ENCODE measurements around the gene C16orf74.

C16orf74 gene

DNA sequence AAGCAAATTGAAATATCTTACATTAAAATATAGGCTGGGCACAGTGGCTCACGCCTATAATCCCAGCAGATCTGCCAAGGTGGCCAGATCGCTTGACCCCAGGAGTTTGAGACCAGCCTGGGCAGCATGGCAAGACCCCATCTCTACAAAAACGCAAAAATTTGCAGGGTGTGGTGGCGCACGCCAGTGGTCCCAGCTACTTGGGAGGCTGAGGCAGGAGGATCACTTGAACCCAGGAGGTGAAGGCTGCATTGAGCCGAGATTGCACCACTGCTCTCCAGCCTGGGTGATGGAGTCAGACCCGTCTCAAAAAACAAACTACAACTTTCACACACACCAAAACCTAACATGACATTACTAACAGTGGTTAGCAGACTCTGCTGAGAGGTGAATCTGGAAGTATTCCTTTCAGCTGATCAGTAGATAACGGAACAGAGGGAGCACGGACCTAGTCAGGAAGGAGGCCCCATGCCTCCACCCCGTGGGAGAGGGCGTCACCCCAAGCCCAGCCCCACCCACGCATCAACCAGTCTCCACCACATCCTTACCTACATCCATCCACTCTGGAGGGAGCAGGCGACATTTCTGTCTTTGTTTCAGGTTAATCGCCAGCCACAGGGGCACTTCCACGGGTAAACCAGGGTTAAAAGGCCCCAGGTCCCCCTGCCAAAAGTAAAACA lies 63.8 kb downstream of the C16orf74 start:
- Mint-ChIP-seq H3K9me3 (no peaks in the 10 kb centered on the region), H3K36me3 (ENCODE audit: low read depth) (peaks cover 21% of the 10 kb centered on the region), H3K27me3 (ENCODE audit: low read depth, poor library complexity) (peaks cover 28% of the 10 kb centered on the region), H3K4me1 (peaks cover 36% of the 10 kb centered on the region), H3K27ac (no peak overlapping the region), H3K4me3 (peak overlapping the region; percentile 79)
- no peak for DNase-seq
- no peak for TF ChIP-seq CTCF (IDR thresholded peaks at IDR 0.05)

GRCh38 chr16:85685251-85685650 lies 65.6 kb downstream of the C16orf74 start:
- peaks cover 40% of the 10 kb centered on the region for H3K4me1 Mint-ChIP-seq
- no peak for TF ChIP-seq CTCF (IDR thresholded peaks at IDR 0.05)
- no peak overlapping the region for H3K27ac Mint-ChIP-seq
- peaks cover 16% of the 10 kb centered on the region for H3K27me3 Mint-ChIP-seq (ENCODE audit: low read depth, poor library complexity)
- peaks cover 21% of the 10 kb centered on the region for H3K36me3 Mint-ChIP-seq (ENCODE audit: low read depth)
- no peaks in the 10 kb centered on the region for H3K9me3 Mint-ChIP-seq
- no peak overlapping the region for H3K4me3 Mint-ChIP-seq
- no peak for DNase-seq

DNA sequence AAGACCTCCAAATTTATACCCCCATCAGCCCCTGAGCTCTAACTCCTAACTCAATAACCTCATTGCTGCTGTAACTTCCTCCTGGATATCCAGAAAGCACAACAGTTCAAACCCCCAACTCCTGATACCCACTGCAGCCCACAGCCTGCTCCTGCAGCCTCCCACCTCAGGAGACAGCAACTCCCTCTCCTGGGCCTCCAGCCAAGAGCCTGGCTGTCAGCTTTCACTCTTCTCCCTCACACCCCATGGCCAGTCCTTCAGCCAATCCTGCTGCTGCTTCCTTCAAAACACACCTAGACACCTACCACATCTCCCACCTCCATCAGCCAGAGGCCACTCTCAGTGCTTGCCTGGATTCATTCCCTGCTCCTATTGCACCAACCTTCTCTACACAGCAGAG lies 67.5 kb downstream of the C16orf74 start:
- Mint-ChIP-seq H3K4me3 (peak overlapping the region; percentile 30), H3K27me3 (ENCODE audit: low read depth, poor library complexity) (peaks cover 3% of the 10 kb centered on the region), H3K4me1 (peaks cover 34% of the 10 kb centered on the region), H3K27ac (peak overlapping the region; percentile 2), H3K9me3 (no peaks in the 10 kb centered on the region), H3K36me3 (ENCODE audit: low read depth) (peaks cover 27% of the 10 kb centered on the region)
- no peak for DNase-seq
- no peak for TF ChIP-seq CTCF (IDR thresholded peaks at IDR 0.05)

GRCh38 chr16:85682516-85682915 lies 68.4 kb downstream of the C16orf74 start:
- Mint-ChIP-seq H3K9me3 (no peaks in the 10 kb centered on the region), H3K27me3 (ENCODE audit: low read depth, poor library complexity) (peaks cover 3% of the 10 kb centered on the region), H3K36me3 (ENCODE audit: low read depth) (peaks cover 28% of the 10 kb centered on the region), H3K27ac (no peak overlapping the region), H3K4me1 (peaks cover 32% of the 10 kb centered on the region), H3K4me3 (no peak overlapping the region)
- TF ChIP-seq CTCF (IDR thresholded peaks at IDR 0.05), result no peak
- DNase-seq, result no peak

GRCh38 chr16:85681255-85681654 lies 69.6 kb downstream of the C16orf74 start:
- peaks cover 22% of the 10 kb centered on the region for H3K36me3 Mint-ChIP-seq (ENCODE audit: low read depth)
- peak overlapping the region; percentile 10 for H3K27ac Mint-ChIP-seq
- DNase-seq, result no peak
- H3K9me3 Mint-ChIP-seq, result no peaks in the 10 kb centered on the region
- H3K4me3 Mint-ChIP-seq, result no peak overlapping the region
- no peak for TF ChIP-seq CTCF (IDR thresholded peaks at IDR 0.05)
- H3K27me3 Mint-ChIP-seq (ENCODE audit: low read depth, poor library complexity), result peaks cover 3% of the 10 kb centered on the region
- peaks cover 22% of the 10 kb centered on the region for H3K4me1 Mint-ChIP-seq

DNA sequence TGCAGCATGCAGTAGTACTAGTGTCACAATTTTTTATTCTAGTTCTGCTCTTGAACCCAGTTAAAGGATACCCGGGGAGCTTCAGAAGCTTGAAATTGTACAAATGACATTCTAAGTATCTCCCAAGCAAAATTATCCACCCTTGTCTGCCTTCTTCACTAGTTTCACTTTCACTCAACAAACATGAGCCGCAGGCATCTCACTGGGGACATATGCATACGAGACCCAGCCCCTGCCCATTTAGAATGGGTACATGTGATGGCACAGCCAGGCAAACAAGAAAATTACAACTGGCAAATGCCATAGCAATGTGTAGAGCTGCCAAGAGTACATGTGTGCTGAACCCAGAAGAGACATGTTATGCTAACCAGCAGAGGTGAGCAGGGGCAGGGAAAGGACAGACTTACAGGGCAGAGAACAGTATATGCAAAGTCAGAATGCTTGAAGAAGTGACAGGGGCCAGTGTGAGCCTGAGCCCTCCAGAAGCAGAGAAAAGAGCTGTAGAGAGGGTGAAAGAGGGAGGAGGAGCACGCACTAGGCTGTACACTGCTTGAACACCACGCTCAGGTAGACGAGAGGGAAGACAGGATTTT lies 70.4 kb downstream of the C16orf74 start:
- peaks cover 18% of the 10 kb centered on the region for H3K4me1 Mint-ChIP-seq
- no peak overlapping the region for H3K4me3 Mint-ChIP-seq
- H3K27me3 Mint-ChIP-seq (ENCODE audit: low read depth, poor library complexity), result peaks cover 3% of the 10 kb centered on the region
- no peak overlapping the region for H3K27ac Mint-ChIP-seq
- TF ChIP-seq CTCF (IDR thresholded peaks at IDR 0.05), result no peak
- DNase-seq, result no peak
- H3K36me3 Mint-ChIP-seq (ENCODE audit: low read depth), result peaks cover 22% of the 10 kb centered on the region
- H3K9me3 Mint-ChIP-seq, result no peaks in the 10 kb centered on the region

All from nephron progenitor cell (in vitro differentiated cells).